ENCODE measurements around the gene PALB2. TPM values are rescaled to one million over a fixed set of nuclear protein-coding genes. Genes with fewer than 3 reads are reported as not detected.
A peak's percentile ranks its signal among the peaks of the same experiment; 100 is the strongest.

The PALB2 gene
- total RNA-seq, 6 donors from 2014 or later = 6.4 to 32.5 (median 11.6) TPM

DNA sequence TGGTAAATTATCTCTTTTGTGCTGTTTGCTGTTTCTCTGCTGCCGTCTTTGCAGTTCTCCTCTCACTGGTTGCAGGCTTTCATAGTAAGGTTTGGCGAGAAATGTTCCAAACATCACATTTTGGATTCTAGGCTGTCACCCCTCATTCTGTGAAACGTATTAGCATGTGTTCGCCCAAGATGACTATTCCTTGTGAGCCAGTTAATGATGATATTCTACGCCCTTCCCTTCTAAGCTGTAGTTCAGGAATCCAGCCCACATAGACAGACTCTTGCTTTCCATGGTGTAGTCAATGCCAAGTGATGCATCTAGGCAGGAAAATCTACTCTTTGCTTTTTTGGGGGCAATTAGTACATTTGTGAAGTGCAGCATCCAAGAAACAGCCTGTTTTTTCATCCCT is 69.2 kb downstream of the PALB2 start:
- H3K4me3 ChIP-seq = no peak overlapping the region
- TF ChIP-seq EP300 (IDR thresholded peaks at IDR 0.05) (no peak), POLR2A (IDR thresholded peaks at IDR 0.05) (no peak), POLR2AphosphoS5 (IDR thresholded peaks at IDR 0.05) (no peak)
- TF ChIP-seq, protein P1, sequence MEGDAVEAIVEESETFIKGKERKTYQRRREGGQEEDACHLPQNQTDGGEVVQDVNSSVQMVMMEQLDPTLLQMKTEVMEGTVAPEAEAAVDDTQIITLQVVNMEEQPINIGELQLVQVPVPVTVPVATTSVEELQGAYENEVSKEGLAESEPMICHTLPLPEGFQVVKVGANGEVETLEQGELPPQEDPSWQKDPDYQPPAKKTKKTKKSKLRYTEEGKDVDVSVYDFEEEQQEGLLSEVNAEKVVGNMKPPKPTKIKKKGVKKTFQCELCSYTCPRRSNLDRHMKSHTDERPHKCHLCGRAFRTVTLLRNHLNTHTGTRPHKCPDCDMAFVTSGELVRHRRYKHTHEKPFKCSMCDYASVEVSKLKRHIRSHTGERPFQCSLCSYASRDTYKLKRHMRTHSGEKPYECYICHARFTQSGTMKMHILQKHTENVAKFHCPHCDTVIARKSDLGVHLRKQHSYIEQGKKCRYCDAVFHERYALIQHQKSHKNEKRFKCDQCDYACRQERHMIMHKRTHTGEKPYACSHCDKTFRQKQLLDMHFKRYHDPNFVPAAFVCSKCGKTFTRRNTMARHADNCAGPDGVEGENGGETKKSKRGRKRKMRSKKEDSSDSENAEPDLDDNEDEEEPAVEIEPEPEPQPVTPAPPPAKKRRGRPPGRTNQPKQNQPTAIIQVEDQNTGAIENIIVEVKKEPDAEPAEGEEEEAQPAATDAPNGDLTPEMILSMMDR (IDR thresholded peaks at IDR 0.05) = no peak
- ATAC-seq (ENCODE audit: low FRiP score in 2 of 2) (no peak), DNase-seq (no peak)
- no peak overlapping the region for H3K27ac ChIP-seq
- 99% methylated on average over 5 of the region's 5 CpGs for WGBS, 2 donors
- no peaks in the 10 kb centered on the region for H3K9me3 ChIP-seq
- H3K4me1 ChIP-seq = no peaks in the 10 kb centered on the region
- peaks cover 0 to 2% (median 0%) of the 10 kb centered on the region in 4 donors for H3K27me3 ChIP-seq
- peaks cover 10 to 90% (median 54%) of the 10 kb centered on the region in 4 donors for H3K36me3 ChIP-seq

DNA sequence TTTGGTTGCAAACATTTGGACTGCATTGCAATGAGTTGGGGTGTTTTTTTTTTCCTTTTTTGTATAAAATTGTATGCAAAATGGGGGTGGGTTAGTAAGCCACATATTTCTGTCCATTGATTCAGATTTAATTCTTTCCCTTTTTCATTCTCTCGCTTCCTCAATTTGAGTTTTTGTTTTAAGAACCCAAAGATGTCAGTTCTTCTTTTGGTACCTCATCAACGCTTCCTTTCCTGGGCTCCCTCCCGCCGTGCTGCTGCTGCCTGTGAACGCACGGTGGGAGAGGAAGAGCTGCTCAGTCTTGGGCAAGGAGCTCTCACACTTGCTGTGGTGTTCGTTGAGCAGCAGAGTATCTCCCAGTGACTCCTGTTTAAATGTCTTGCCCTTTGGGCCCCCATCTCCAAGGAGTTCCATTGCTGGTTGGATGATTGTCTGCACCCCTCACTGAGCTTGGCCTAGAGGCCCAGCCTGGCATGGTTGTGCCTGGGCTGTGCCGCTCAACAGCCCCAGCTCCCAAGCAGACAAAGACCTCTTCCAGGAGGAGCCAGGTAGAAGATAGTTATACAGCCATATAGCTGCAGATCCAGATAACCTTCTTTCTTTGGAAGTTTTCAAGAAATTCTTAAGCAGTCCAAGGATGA is 70.0 kb downstream of the PALB2 start:
- peaks cover 10 to 98% (median 58%) of the 10 kb centered on the region in 4 donors for H3K36me3 ChIP-seq
- TF ChIP-seq, protein P1 (IDR thresholded peaks at IDR 0.05) = no peak
- TF ChIP-seq POLR2A (IDR thresholded peaks at IDR 0.05) = no peak
- TF ChIP-seq POLR2AphosphoS5 (IDR thresholded peaks at IDR 0.05) = no peak
- no peak for TF ChIP-seq EP300 (IDR thresholded peaks at IDR 0.05)
- peak in 1 of 2 donors; percentile 54 for ATAC-seq (ENCODE audit: low FRiP score in 2 of 2)

DNA sequence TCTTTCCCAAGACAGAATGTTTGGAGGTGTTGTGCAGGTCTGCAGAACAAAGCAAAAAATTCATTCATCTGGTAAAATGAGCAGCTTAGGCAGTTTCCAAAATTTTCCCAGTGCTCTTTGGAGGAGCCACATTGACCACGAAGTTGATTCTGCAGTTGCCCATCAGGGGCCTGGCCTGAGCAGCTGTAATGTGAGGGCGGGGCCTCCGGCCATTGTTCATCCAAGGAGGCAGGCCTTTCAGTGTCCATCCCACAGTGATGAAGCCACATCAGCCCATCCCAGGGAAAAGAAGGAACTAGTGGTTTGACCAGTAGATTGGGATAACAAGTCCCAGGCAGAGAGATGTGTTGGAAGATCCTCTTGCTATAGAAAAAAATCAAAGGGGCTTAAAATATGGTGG is 73.5 kb downstream of the PALB2 start:
- 80 to 89% methylated on average over 3 of the region's 3 CpGs for WGBS, 2 donors
- TF ChIP-seq POLR2A (IDR thresholded peaks at IDR 0.05) (no peak), POLR2AphosphoS5 (IDR thresholded peaks at IDR 0.05) (no peak), EP300 (IDR thresholded peaks at IDR 0.05) (no peak)
- TF ChIP-seq, protein P1 (IDR thresholded peaks at IDR 0.05) = no peak
- no peaks in the 10 kb centered on the region for H3K4me1 ChIP-seq
- no peak overlapping the region for H3K4me3 ChIP-seq
- peaks cover 26 to 99% (median 75%) of the 10 kb centered on the region in 4 donors for H3K36me3 ChIP-seq
- H3K27ac ChIP-seq = no peak overlapping the region
- DNase-seq (no peak), ATAC-seq (ENCODE audit: low FRiP score in 2 of 2) (no peak)
- H3K27me3 ChIP-seq = no peaks in the 10 kb centered on the region
- no peaks in the 10 kb centered on the region for H3K9me3 ChIP-seq

More for the DNA sequence above, 70.0 kb downstream of the PALB2 start:
- DNase-seq = no peak
- WGBS, 2 donors = 69 to 74% methylated on average over 8 of the region's 8 CpGs
- Histone ChIP-seq H3K4me3 (no peak overlapping the region), H3K9me3 (no peaks in the 10 kb centered on the region), H3K4me1 (no peaks in the 10 kb centered on the region), H3K27ac (no peak overlapping the region), H3K27me3 (no peaks in the 10 kb centered on the region)

DNA sequence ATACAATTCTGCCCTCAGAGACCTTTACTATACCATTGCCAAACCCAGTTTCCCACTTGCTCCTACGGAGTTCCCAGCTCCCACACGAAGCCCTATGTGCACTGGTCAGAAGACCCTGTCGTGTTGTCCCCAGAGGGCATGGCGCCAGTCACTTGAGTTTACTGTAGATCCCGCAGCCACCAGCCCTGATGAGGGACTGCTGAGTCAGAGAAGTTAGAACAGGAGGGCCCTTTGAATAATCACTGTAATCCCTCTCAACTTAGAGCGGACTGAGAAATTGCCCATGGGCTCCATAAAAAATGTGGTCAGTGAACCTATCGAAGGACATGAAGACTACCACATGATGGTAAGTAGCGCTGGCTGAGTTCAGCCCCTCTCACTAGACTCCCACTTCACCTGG is 74.4 kb downstream of the PALB2 start:
- DNase-seq (no peak), ATAC-seq (ENCODE audit: low FRiP score in 2 of 2) (no peak)
- WGBS, 2 donors = 94 to 100% methylated on average over 4 to 8 of the region's 8 CpGs
- no peak for TF ChIP-seq POLR2A (IDR thresholded peaks at IDR 0.05)
- Histone ChIP-seq H3K36me3 (peaks cover 31 to 98% (median 77%) of the 10 kb centered on the region in 4 donors), H3K9me3 (no peaks in the 10 kb centered on the region), H3K4me3 (no peak overlapping the region), H3K27me3 (no peaks in the 10 kb centered on the region), H3K27ac (no peak overlapping the region), H3K4me1 (no peaks in the 10 kb centered on the region)

DNA sequence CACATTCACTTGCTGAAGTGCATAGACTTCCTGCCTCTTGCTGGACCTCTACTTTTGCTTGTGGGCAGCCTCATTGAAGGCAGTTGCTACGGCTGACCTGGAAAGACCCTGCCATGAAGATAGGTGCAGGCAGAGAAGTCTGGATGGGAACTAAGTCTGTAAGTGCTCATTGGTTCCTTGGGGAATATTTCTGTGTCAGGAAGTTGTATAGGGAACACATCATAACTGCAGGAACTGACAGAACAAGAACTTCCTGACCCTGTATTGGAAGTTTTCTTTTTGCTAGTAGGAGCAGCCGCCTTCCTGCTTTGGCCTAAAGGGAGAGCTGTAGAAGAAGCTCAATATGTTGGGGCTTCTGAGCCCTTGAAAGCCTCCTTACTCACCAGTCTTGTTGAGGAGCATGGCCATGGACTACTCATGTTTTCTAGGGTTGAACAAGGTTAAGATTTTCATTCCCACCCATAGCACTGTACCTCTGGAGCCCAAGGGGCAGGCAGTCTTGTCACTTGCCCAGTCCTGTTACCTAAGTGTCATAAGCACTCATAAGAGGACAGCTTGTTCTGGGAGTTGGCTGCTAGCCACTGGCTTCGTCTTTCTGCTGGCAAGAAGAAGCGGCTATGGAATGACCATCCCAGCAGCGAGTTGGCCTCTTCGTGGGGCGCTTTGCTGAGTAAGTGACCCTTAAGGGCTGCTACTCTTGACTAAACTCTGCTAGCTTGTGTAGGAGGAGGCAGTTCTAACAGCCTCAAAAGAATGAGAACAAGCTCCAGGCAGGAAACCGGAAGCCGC is 76.3 kb downstream of the PALB2 start:
- Histone ChIP-seq H3K9me3 (no peaks in the 10 kb centered on the region), H3K27me3 (no peaks in the 10 kb centered on the region), H3K4me1 (peaks cover 0 to 10% (median 3%) of the 10 kb centered on the region in 4 donors), H3K36me3 (peaks cover 28 to 99% (median 77%) of the 10 kb centered on the region in 4 donors), H3K4me3 (no peak overlapping the region), H3K27ac (no peak overlapping the region)
- ATAC-seq (ENCODE audit: low FRiP score in 2 of 2) = no peak
- DNase-seq = no peak
- WGBS, 2 donors = 81 to 85% methylated on average over 8 to 9 of the region's 9 CpGs
- TF ChIP-seq POLR2A (IDR thresholded peaks at IDR 0.05) = no peak
- TF ChIP-seq, protein P1 (IDR thresholded peaks at IDR 0.05) = no peak
- TF ChIP-seq EP300 (IDR thresholded peaks at IDR 0.05) = no peak
- TF ChIP-seq POLR2AphosphoS5 (IDR thresholded peaks at IDR 0.05) = no peak
